DMS153 treated with DMSO at 0.1 percent for 48 hours (cell line): ENCODE measurements around the gene GAL3ST3.
A peak's percentile ranks its signal among the peaks of the same experiment; 100 is the strongest.
"Not testable (repeated sequence)": the region's sequence is repeated elsewhere in the genome, so short reads cannot be mapped to it uniquely, and the experiment has no call there.

Source experiments
- DNase-seq: peaks from one replicate; lab custom pipeline; 2025; ENCODE audit not compliant: unreplicated experiment; lab: John Stamatoyannopoulos, UW

The GAL3ST3 gene

DNA sequence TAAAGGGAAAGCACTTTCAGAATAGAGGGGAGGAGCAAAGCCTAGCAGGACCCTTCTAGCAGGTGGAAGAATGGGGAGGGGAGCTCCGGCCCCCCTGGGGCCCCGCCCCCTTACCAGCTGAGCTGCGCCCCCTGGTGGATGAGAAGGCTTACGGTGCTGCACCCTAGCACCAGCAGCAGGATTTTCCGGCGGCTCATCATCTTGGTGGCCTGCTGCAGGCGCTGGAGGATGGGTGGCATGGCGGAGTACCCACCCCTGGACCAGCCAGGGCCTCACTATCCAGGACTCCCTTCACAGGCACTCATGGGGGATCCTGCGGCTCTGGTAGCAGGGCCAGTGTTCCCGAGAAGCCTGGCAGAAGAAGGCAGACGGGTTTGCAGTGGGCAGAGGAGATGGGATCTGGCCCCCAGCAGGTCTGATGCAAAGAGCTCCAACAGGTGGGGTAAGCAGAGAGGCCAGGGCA is 3.8 kb downstream of the GAL3ST3 start:
- peak; percentile 72 for DNase-seq

DNA sequence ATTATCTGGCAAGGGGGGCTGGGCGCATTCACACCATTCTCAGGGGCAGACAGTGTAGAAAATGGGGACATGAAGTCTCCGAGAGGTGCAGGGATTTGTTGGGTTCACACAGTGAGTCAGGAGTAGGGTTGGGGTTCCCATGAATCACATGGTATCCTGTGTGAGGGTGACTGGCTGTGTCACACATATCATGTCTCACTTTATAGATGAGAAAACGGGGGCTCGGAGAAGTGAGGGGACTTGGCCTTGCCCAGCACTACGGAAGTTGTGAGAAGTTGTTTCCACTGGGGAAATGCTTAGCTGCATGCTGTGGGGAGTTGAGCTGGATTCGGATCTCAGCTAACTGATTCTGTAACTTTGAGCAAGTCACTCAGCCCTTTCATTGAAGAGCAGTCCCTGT is 4.2 kb downstream of the GAL3ST3 start:
- no peak for DNase-seq

DNA sequence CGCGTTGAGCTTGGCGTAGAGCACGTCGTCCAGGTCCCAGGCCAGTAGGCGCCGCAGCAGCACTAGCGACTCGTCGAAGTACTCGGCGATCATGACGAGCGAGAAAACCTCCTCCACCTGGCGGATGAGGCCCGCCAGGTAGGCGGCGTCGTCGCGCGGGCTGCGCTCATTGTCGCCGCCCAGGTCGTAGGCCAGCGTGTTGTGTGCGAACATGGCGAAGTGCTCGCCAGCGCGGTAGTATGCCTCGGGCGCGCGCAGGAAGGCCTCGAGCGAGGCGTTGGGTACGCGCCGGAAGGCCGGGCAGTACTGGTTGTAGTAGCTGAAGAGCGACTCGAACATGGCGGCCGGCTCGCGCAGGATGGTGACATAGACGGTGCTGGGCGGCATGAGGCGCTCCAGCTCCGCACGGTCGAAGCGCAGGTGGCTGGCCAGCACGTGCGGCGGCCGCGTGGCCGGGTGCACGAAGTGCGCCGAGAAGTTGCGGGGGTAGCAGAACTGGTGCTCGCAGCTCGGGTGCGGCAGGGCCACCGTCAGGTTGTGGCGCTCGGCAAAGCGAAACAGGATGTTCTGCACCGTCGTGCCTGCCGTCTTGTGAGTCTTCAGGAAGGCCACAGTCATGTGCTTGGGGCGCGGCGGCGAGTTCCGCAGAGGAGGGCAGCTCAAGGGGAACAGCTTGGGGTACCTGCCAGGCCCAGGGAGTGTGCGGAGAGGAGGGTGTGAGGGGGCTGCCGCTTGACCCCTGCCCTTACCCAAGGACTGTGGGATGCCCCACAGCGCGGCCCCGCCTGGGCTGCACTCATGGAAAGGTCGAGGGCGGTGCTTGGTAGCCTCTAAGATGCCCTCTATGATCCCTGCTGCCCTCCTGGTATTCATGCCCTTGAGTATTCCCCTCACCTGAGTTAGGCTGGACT is 5.7 kb downstream of the GAL3ST3 start:
- no peak for DNase-seq

DNA sequence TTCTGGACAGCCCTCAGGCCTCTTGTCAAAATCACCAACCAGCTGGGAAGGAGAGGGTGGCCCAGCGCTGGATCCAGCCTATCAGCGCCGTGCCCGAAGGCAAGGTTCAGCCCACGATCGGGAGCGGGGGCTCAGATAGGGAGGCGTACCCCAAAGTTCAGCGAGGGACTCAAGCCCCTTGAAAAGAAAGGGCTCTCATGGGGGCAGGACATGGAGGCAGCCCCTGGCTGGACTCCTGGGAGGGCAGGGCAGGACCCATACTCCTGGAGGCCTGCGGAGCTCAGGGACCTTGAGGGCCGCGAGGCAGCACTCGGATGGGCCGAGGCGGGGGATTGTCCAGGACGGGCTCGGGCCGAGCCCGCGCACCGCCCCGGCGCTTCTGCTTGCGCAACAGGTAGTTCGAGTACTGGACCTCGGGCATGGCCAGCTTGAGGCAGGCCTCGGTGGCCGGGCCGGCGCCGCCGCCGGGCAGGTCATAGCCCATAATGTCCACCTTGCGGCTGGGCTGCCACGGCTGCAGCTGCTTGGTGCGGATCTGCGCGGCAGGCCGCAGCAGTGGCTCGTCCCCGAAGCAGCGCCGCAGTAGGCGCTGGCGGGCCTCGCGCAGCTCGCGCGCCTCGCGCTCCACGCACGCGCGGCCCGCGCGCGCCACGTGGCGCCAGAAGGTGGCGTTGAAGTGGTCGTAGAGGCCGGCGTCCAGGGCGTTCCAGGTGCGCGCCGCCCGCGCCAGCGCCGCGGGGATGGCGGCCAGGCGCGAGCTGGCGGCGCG is 6.5 kb downstream of the GAL3ST3 start:
- no peak for DNase-seq

DNA sequence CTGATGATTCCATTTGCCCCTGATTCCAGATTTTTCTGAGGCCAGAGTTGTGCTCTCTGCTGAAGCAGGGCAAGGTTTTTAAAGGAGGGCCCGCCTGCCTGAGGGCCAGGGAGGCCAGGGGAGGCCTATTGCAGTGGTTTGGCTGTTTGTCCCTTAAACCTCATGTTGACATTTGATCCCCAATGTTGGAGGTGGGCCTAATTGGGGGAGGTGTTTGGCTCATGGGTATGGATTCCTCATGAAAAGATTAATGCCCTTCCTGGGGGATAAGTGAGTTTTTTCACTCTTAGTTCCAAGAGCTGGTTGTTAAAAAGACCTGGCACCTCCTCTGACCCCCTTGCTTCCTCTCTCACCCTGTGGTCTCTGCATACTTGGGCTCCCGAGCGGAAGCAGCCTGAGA is 9.2 kb downstream of the GAL3ST3 start:
- DNase-seq, result no peak

DNA sequence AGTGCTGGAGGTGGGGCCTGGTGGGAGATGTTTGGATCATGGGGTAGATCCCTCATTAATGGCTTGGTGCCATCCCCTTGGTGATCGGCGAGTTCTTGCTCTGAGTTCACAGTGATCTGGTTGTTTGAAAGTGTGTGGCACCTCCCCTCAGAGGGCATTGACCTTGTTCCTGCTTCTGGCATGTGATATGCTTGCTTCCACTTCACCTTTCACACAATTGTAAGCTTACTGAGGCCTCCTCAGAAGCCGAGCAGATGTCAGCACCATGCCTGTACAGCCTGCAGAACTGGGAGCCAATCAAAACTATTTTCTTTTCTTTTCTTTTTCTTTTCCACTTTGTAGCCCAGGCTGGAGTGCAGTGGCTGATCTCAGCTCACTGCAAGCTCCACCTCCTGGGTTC is 11.6 kb downstream of the GAL3ST3 start:
- DNase-seq, result no peak

DNA sequence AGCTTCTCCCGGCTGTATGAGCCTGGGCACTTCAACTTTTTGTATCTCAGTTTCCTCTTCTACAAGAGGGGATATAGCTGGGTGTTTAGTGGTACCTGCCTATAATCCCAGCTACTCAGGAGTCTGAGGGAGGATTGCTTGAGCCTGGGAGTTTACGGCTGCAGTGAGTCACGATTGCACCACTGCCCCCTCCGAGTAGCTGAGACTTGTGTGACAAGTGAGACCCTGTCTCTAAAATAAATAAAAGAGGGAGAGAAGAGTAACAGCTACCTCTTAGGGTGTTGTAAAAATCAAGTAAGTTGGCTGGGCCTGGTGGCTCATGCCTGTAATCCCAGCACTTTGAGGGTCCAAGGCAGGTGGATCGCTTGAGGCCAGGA is 12.6 kb downstream of the GAL3ST3 start:
- no peak for DNase-seq

DNA sequence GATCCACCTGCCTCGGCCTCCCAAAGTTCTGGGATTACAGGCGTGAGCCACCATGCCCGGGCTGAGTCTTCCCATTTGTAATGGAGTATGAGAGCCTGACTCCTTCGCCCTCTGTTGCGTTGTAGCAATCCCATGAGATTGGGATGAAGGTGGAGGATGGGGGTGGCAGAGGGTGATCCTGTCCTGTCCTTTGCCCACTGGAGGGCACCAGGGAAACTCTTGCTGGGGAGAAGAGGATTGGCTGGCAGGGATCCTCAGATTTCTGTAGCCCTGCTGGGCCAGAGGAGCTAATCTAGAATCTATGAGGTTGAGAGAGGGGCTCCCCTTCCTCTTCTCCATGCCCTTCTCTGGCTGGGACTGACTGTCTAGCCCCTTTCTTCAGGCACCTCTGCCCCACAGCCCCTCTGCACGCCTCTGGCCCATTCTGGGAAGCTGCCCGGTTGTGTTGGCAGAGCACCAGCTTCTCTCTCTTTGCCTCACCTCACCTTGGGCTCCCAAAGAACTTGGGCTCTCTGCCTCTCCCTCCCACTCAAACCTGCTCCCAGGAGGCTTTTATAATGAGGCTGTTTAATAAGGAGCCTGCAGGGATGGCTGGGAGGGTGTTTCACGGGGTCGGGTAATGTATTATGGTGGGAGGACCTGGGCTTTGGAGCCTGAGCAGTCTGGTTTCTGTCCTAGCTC is 13.2 kb downstream of the GAL3ST3 start:
- DNase-seq, result no peak

DNA sequence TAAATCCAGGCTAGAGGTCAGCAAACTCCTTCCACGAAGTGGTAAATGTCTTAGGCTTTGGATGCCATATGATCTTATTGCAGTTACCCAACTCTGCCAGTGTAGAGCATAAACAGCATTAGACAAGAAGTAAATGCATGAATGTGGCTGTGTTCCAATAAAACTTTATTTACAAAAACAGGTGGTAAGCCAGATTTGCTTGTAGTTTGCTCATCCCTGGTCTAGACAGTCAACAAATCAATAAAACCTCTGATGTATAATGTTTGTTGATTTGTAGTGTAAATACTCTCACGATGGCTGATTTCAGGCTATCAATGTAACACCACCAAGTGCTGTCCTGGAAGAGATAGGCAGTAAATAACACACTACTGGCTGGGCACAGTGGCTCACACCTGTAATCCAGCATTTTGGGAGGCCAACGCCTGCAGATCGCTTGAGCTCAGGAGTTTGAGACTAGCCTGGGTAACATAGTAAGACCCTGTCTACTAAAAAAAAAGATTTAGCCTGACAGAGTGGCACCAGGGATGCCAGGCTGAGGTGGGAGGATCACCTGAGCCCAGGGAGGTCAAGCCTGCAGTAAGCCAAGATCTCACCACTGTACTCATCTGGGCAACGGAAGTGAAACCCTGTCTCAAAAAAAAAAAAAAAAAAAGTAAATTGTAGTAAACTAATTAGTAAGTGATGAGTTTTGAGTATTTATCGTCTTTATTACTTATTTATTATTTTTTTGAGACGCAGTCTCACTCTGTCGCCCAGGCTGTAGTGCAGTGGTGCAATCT is 15.8 kb downstream of the GAL3ST3 start:
- no peak for DNase-seq

DNA sequence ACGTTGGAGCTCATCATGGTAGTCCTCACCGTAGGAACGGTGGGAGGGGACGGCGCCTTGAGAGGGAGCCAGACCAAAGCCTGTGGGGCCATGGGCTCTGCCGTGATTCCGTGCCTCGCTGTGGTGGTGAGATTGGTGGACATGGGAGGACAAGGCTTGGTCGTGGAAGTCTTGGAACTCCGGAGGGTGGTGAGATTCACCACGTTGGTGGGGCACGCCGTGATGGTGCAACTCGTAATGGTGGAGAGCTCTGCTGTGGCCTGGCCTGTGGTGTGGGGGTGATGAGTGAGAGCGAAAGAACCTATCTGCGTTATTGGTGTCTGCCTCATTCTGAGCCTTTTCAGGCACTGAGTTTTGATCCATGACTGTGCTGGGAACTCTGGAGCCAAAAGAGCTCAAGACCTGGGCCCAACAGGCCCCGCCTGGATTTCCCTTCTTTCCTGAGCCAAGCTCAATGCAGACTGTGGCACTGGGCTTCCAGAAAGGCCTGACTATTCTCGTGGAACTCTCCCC is 22.9 kb downstream of the GAL3ST3 start, which contains the start of gene CATSPER1:
TSS of gene CATSPER1 (minus strand) at position 463 of the 513 bp plus-strand sequence. CDS start at position 363, 100 bp downstream.
- DNase-seq, result no peak

DNA sequence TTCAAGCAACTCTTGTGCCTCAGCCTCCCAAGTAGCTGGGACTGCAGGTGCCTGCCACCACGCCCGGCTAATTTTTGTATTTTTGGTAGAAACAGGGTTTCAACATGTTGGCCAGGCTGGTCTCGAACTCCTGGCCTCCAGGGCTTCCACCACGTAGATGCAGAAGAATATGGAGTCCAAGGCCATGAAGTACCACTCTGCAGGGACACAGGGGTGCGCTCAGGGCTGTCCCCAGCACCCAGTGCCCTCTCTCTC is 25.8 kb downstream of the GAL3ST3 start:
- not testable (repeated sequence) for DNase-seq

DNA sequence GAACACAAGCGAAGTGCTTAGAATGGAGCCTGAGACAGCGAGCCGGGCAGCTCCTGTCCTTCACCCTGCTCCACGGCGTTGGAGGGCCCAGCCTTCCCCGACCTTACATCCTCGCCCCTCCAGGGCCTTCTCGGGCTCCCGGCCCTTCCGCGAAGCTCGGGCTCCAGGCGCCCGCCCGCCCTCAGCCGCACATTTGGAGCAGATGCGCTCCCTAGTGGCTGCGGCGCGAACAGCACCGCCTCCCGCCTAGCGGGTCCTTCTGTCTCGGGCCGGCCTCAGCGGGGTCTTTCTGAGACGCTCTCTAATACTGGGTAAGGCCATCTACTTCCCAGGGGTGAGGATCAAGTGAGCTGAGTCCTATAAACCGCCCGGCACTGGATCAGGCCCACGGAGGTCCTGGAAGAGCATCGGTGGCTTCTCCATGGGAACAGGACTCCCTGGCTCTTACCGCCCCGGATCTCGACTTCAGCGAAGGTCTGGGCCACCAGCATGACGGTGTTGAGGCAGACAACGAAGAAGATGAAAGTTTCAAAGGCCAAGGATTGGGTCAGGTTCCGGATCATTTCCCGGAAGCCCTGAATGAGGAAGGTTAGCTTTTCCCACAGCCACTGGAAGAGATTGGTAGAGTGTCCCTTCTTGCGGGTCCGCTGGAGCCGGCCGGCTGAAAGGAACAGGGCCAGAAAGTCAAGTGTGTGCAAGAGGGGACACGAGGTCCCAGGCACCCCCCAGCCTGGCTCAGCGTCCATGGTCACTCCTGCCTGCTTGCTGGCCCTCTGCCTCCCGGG is 26.4 kb downstream of the GAL3ST3 start:
- peak; percentile 10 for DNase-seq

DNA sequence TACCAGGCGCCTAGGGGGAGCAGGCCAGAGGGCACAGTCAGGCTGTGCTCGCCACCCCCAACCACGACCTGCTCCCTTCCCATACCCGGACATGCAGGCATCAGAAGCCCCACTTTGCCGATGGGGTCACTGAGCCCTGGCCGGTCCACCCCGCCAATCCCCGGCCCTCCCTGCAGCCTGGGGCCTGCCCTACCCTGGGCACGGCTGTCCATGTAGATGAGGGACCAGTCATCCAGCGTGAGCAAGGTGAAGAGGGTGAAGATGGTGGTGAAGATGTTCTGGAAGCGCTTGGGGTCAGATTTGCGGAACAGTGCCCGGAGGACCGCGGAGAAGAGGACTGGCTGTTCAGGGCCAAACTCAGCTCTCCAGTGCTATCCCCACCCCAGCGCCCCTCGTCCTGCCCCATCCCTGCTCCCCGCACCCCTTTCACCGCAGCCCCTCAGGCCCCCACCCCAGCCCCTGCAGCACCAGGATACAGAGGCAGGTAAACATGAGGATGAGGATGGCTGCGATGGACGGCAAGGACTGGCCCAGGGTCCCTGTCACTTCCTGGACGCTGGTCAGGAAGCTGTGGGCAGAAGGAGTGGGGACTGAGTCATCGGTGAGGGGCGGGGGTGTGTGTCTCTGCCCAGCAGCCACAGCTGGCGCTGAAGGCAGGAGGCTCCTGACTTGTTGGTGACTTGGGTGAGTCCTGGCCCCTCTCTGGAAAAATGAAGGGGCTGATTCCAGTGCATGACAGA is 28.2 kb downstream of the GAL3ST3 start:
- DNase-seq, result no peak

DNA sequence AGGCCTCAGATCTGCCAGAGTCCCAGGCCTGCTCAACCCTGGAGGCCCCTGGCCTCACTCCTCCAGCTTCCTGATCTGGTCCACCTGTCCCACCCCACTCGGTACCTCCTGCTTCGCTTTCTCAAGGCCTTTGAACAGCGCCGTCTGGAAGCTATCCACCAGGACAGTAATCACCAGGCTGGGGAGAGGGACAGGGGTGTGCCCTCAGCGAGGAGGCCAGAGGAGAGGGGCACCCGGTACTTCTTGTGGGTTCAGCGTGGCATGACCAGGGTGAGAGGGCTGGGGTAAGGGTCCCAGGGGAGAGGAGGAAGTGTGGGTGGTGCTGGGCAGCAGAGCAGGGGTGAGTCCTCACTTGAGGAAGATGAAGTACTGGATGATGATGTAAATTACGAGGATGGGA is 28.7 kb downstream of the GAL3ST3 start:
- DNase-seq, result no peak

DNA sequence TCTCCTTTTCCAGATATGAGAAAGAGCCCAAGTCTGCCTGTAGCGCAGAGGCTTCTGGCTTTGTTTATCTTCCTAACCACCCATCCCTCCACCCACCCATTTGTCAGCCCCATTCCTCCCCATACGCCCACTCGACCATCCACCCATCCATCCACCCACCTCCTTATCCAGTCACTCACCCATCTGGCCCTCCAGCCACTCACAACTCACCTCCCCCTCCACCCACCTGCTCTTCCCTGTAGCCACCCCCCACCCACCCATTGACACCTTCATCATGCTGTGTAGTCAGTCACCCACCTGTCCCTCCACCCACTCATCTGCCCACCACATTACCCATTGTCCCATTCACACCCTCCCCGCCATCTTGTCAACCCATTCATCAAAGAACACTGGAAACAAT is 31.6 kb downstream of the GAL3ST3 start:
- DNase-seq, result no peak

DNA sequence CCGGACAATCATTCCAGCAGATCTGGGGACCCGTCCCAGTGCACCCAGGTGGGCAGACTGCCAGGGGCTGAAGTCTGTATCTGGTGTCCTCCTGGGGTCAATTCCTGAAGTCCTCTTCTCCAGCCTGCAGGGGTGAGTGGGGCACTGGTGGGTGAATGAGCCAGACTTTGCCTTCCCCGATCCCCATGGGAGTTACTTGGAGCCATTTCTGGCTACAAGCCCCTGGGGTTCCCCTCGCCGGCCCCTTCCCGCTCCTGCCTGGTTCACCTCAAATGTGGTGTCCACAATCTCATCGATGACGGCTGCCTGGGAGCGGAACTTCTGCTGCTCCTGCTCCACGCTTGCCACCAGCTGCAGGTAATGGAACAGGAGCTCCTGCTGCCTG is 32.2 kb downstream of the GAL3ST3 start:
- no peak for DNase-seq

DNA sequence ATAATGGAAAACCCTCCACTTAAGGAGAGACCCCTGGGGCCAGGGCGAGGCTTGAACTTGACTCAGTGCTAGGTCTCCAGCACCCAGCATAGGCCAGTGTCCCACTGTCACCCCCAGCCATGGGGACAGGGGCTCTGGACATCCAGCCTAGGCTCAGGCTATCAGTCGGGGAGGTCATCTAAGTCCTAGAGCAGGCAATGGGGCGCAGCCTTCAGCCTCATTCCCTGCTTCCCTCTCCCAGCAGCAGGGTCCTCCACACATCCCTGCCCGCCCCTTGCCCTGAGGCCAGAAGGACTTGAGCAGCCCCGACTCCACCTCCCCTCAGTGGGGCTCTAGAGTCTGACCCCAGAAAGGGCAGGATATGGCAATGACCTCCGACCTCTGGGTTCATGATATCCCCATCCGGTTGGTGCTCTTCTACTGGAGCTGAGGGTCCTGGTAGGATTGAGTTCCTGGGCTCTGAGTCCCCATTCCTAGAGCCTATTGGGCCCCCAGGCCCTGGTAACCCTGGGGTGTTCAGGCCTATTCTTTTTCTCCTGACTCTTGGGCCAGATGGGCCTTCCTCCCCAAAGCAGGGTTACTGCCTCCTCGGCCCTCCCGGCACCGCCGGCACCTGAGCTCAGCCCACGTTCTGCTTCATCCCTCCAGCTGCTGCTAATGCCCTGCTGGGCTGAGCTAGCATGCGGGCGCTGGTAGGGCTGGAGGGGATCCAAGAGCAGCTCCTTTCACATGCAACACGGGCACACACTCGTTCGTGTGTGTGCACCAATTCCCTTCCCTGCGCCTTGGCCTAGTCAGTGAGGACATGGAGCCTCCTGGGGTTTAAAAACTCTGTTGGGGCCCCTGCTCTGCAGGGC is 32.8 kb downstream of the GAL3ST3 start:
- DNase-seq, result no peak

DNA sequence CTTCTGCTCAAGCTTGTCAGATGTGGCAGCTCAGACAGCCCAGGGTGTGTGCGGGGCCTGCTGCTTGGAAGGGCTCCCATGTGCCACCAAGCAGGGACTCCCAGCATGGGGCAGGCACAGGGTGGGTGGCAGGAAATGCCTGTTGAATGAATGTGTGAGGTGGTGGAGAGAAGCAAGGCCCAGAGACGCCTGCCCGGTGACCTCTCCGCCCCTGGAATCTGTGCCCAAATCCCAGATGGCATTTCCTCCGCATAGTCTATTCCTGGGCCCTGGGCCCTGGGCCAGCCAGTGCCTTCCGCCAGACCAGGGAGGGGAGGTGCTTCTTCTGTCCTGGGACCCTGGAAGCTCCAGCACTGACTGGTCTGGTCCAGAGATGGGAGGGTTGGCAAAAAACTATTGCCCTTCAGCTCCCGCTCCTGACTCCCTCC is 33.5 kb downstream of the GAL3ST3 start:
- DNase-seq, result no peak
